SJCRH30 (cell line): ENCODE results near the gene RNF223. TPM values are rescaled to one million over a fixed set of nuclear protein-coding genes. Genes with fewer than 3 reads are reported as not detected.

ENCODE experiments used
- DNase-seq, 2 experiments: peaks; one replicate each; pipeline ENCODE4 v3.0.0-alpha.2; 2015 to 2020
- H3K27ac ChIP-seq: fragments of 250-450 bp; sonication (Bioruptor Pico); 2 replicates; pipeline ENCODE4 v1.5.1; 2020; ENCODE audit warnings: mild to moderate bottlenecking, moderate library complexity
- H3K27me3 ChIP-seq: fragments of 250-450 bp; sonication (Bioruptor Pico); 2 replicates; pipeline ENCODE4 v1.5.1; 2020; ENCODE audit warnings: mild to moderate bottlenecking, moderate library complexity
- H3K36me3 ChIP-seq: fragments of 250-450 bp; sonication (Bioruptor Pico); 2 replicates; pipeline ENCODE4 v1.5.1; 2020; ENCODE audit warnings: mild to moderate bottlenecking, moderate library complexity
- H3K4me1 ChIP-seq: fragments of 250-450 bp; sonication (Bioruptor Pico); 2 replicates; pipeline ENCODE4 v1.5.1; 2020; ENCODE audit warnings: mild to moderate bottlenecking, moderate library complexity
- H3K4me3 ChIP-seq: fragments of 250-450 bp; sonication (Bioruptor Pico); 2 replicates; pipeline ENCODE4 v1.5.1; 2020; ENCODE audit warnings: mild to moderate bottlenecking, moderate library complexity
- H3K9me3 ChIP-seq: fragments of 250-450 bp; sonication (Bioruptor Pico); replicated peaks from 2 replicates; pipeline ENCODE4 v1.5.1; 2020; ENCODE audit warnings: mild to moderate bottlenecking, moderate library complexity
- total RNA-seq: library from RNA; depleted of rRNA; stranded (reverse); fragments of >200 nt; shearing (Covaris generic); gene quantifications from 2 replicates; pipeline ENCODE4 v1.2.3, GENCODE V29; 2014; rRNA removed

The RNF223 gene
- total RNA-seq, 1 experiment from 2014 or later, result not detected

- H3K9me3 ChIP-seq, result no peaks in the 10 kb centered on the region
- H3K4me3 ChIP-seq, result no peak overlapping the region
- H3K4me1 ChIP-seq, result peaks cover 10% of the 10 kb centered on the region; the same call in 1 of the 2 replicates
- no peaks in the 10 kb centered on the region for H3K27me3 ChIP-seq
- no peak for DNase-seq
- no peak overlapping the region for H3K27ac ChIP-seq
- H3K36me3 ChIP-seq, result no peaks in the 10 kb centered on the region
These were observed 51.6 kb downstream of the RNF223 start for GRCh38 chr1:1022302-1023009.

GRCh38 chr1:1021920-1022259, 52.2 kb downstream of the RNF223 start:
- H3K36me3 ChIP-seq, result no peaks in the 10 kb centered on the region
- no peak overlapping the region for H3K4me3 ChIP-seq
- H3K27ac ChIP-seq, result no peak overlapping the region
- no peaks in the 10 kb centered on the region for H3K9me3 ChIP-seq
- H3K27me3 ChIP-seq, result no peaks in the 10 kb centered on the region
- peaks cover 10% of the 10 kb centered on the region; the same call in 1 of the 2 replicates for H3K4me1 ChIP-seq
- no peak for DNase-seq

- peak overlapping the region; percentile 65 for H3K4me3 ChIP-seq
- peak; percentile 83 to 84 for DNase-seq
- H3K9me3 ChIP-seq, result no peaks in the 10 kb centered on the region
- H3K4me1 ChIP-seq, result peaks cover 10% of the 10 kb centered on the region; the same call in 1 of the 2 replicates
- no peaks in the 10 kb centered on the region for H3K36me3 ChIP-seq
- no peaks in the 10 kb centered on the region for H3K27me3 ChIP-seq
- H3K27ac ChIP-seq, result no peak overlapping the region
These were observed 52.8 kb downstream of the RNF223 start for GRCh38 chr1:1021010-1021919.

Other genes with a start within 250 kb of the RNF223 start
- gene SAMD11, start 150.4 kb downstream of the RNF223 start, total RNA-seq, result 39.0 and 39.2 TPM in 2 replicates
- gene NOC2L, start 115.0 kb downstream of the RNF223 start, total RNA-seq, result 147 and 150 TPM in 2 replicates
- gene KLHL17, start 113.7 kb downstream of the RNF223 start, total RNA-seq, result 8.4 and 15.1 TPM in 2 replicates
- gene PLEKHN1, start 107.8 kb downstream of the RNF223 start, total RNA-seq, result 0.04 and 0.05 TPM in 2 replicates
- 0.13 TPM in 1 of 2 replicates, not detected in the other for gene PERM1, start 92.2 kb downstream of the RNF223 start, total RNA-seq
- 15.3 and 15.9 TPM in 2 replicates for gene HES4, start 74.2 kb downstream of the RNF223 start, total RNA-seq
- gene ISG15, start 60.8 kb downstream of the RNF223 start, total RNA-seq, result 5.1 and 12.6 TPM in 2 replicates
- 10.4 and 13.7 TPM in 2 replicates for gene AGRN, start 54.2 kb downstream of the RNF223 start, total RNA-seq
- gene C1orf159, start 41.8 kb upstream of the RNF223 start, total RNA-seq, result 19.9 and 20.8 TPM in 2 replicates
- 0.42 and 0.73 TPM in 2 replicates for gene TTLL10, start 99.6 kb upstream of the RNF223 start, total RNA-seq
- gene TNFRSF18, start 132.3 kb upstream of the RNF223 start, total RNA-seq, result 0.33 and 0.93 TPM in 2 replicates
- 2.8 and 4.7 TPM in 2 replicates for gene TNFRSF4, start 139.8 kb upstream of the RNF223 start, total RNA-seq
- 86.7 and 87.1 TPM in 2 replicates for gene SDF4, start 157.7 kb upstream of the RNF223 start, total RNA-seq
- 32.4 and 33.4 TPM in 2 replicates for gene B3GALT6, start 157.9 kb upstream of the RNF223 start, total RNA-seq
- gene C1QTNF12, start 172.4 kb upstream of the RNF223 start, total RNA-seq, result 0.30 TPM in 1 of 2 replicates, not detected in the other
- gene UBE2J2, start 199.5 kb upstream of the RNF223 start, total RNA-seq, result 109 and 115 TPM in 2 replicates
- 1.1 and 2.2 TPM in 2 replicates for gene SCNN1D, start 206.1 kb upstream of the RNF223 start, total RNA-seq
- 18.7 and 27.4 TPM in 2 replicates for gene ACAP3, start 233.6 kb upstream of the RNF223 start, total RNA-seq
- gene PUSL1, start 234.3 kb upstream of the RNF223 start, total RNA-seq, result 23.9 and 25.3 TPM in 2 replicates